CD14-positive monocyte (primary cell): ENCODE data around the gene PCDH1. TPM values are rescaled to one million over a fixed set of nuclear protein-coding genes. Genes with fewer than 3 reads are reported as not detected.
A peak's percentile ranks its signal among the peaks of the same experiment; 100 is the strongest.

ENCODE experiments used
- DNase-seq, 3 donors: peaks; one replicate each; pipeline ENCODE4 v3.0.0-alpha.2; 2011 to 2022
- H2AFZ ChIP-seq: 2 replicates; pipeline ENCODE4 v1.6.0; 2012; ENCODE audit warnings: mild to moderate bottlenecking, low read depth, low read length, inconsistent platforms; ENCODE audit not compliant: insufficient read depth, poor library complexity, severe bottlenecking
- H3K27ac ChIP-seq, 2 donors: 1 replicate in 1 of 2; 2 replicates in 1 of 2; pipeline ENCODE4 v1.5.1; 2012 to 2013; ENCODE audit warnings: low read length in 2 of 2, control low read depth in 1 of 2, inconsistent platforms in 1 of 2, low read depth in 1 of 2, mild to moderate bottlenecking in 1 of 2
- H3K27me3 ChIP-seq, 2 donors: one replicate each; pipeline versions ENCODE4 v1.6.0 to v1.6.1; 2011 to 2013; ENCODE audit warnings: low read length in 2 of 2; ENCODE audit not compliant: control insufficient read depth in 2 of 2, insufficient read depth in 2 of 2
- H3K36me3 ChIP-seq, 2 donors: replicated peaks in 1 of 2; 1 replicate in 1 of 2; 2 replicates in 1 of 2; pipeline versions ENCODE4 v1.5.1 to v1.6.1; 2012 to 2013; ENCODE audit warnings: low read length in 2 of 2, control low read depth in 1 of 2, inconsistent platforms in 1 of 2, mild to moderate bottlenecking in 1 of 2; ENCODE audit not compliant: insufficient read depth in 2 of 2, control insufficient read depth in 1 of 2
- H3K4me1 ChIP-seq, 2 donors: 1 replicate in 1 of 2; 2 replicates in 1 of 2; pipeline versions ENCODE4 v1.5.1 to v1.6.1; 2012 to 2013; ENCODE audit warnings: low read length in 2 of 2, control low read depth in 1 of 2, inconsistent platforms in 1 of 2, mild to moderate bottlenecking in 1 of 2, moderate library complexity in 1 of 2; ENCODE audit not compliant: insufficient read depth in 2 of 2, control insufficient read depth in 1 of 2
- H3K4me2 ChIP-seq: replicated peaks from 2 replicates; pipeline ENCODE3; 2012; ENCODE audit warnings: low read length, moderate library complexity, mild to moderate bottlenecking; ENCODE audit not compliant: poor library complexity, severe bottlenecking; ENCODE audit errors: extremely low read depth
- H3K4me3 ChIP-seq, 3 experiments: fragments of 200-600 bp in 1 of 3; sonication (generic) in 1 of 3; replicated peaks in 1 of 3; 1 replicate in 2 of 3; 2 replicates in 1 of 3; pipeline ENCODE4 v1.5.1; 2011 to 2013; ENCODE audit warnings: low read length in 3 of 3, mild to moderate bottlenecking in 3 of 3, control low read depth in 2 of 3, low read depth in 2 of 3, inconsistent platforms in 1 of 3, moderate library complexity in 1 of 3
- H3K79me2 ChIP-seq: 2 replicates; pipeline ENCODE4 v1.6.0; 2012; ENCODE audit warnings: mild to moderate bottlenecking, control low read depth, inconsistent platforms, low read length, moderate library complexity; ENCODE audit not compliant: insufficient read depth
- H3K9ac ChIP-seq: 2 replicates; pipeline ENCODE4 v1.6.0; 2017; ENCODE audit warnings: low read length, mild to moderate bottlenecking; ENCODE audit not compliant: insufficient read depth, poor library complexity, severe bottlenecking
- H3K9me3 ChIP-seq, 2 donors: replicated peaks in 1 of 2; 1 replicate in 1 of 2; 2 replicates in 1 of 2; pipeline versions ENCODE4 v1.5.1 to v1.6.1; 2012 to 2013; ENCODE audit warnings: low read length in 2 of 2, control low read depth in 1 of 2; ENCODE audit not compliant: control insufficient read depth in 1 of 2, insufficient read depth in 1 of 2
- H4K20me1 ChIP-seq: 2 replicates; pipeline ENCODE4 v1.6.0; 2012; ENCODE audit warnings: mild to moderate bottlenecking, low read length, control low read depth, moderate library complexity; ENCODE audit not compliant: insufficient read depth
- H3K27ac Mint-ChIP-seq, 7 donors: one replicate each; pipeline ENCODE4 v1.8.0; 2020; ENCODE audit warnings: mild to moderate bottlenecking in 7 of 7, mixed read lengths in 7 of 7, moderate library complexity in 6 of 7, inconsistent platforms in 2 of 7
- H3K27me3 Mint-ChIP-seq, 3 donors: one replicate each; pipeline ENCODE4 v1.8.0; 2021 to 2022; ENCODE audit warnings: low read depth in 3 of 3, mild to moderate bottlenecking in 3 of 3, mixed read lengths in 3 of 3, moderate library complexity in 3 of 3, inconsistent platforms in 1 of 3
- H3K36me3 Mint-ChIP-seq, 2 donors: one replicate each; pipeline ENCODE4 v1.8.0; 2020; ENCODE audit warnings: mixed read lengths in 2 of 2, inconsistent platforms in 1 of 2, mild to moderate bottlenecking in 1 of 2
- H3K4me1 Mint-ChIP-seq: one replicate; pipeline ENCODE4 v1.8.0; 2020; ENCODE audit warnings: mild to moderate bottlenecking, mixed read lengths
- H3K4me3 Mint-ChIP-seq, 2 donors: one replicate each; pipeline ENCODE4 v1.8.0; 2020; ENCODE audit warnings: mild to moderate bottlenecking in 2 of 2, mixed read lengths in 2 of 2, moderate library complexity in 1 of 2
- H3K9me3 Mint-ChIP-seq, 7 donors: one replicate each; pipeline ENCODE4 v1.8.0; 2020 to 2022; ENCODE audit warnings: mixed read lengths in 7 of 7, mild to moderate bottlenecking in 6 of 7, moderate library complexity in 6 of 7, inconsistent platforms in 2 of 7
- CTCF ChIP-seq: fragments of 200-600 bp; IDR thresholded peaks from one replicate; pipeline ENCODE4 v1.8.0; 2022; ENCODE audit warnings: antibody characterized with exemption, mild to moderate bottlenecking
- WGBS: methylation state at CpG from one replicate; pipeline ENCODE4 v1.1.5; 2013; ENCODE audit warnings: missing lambda C conversion rate; ENCODE audit not compliant: insufficient coverage; 5-methylcytosine and 5-hydroxymethylcytosine counted together
- intact Hi-C, 2 donors: fragments of 100-400 bp; cut with micrococcal nuclease; formaldehyde crosslinking; loops; one replicate each; pipeline versions ENCODE4 v1.15.0 to v1.15.1; 2023
- polyA plus RNA-seq, 3 donors: library from polyadenylated mRNA; depleted of rRNA in 1 of 3; unstranded in 2 of 3; stranded (reverse) in 1 of 3; fragments of 300-500 nt in 2 of 3; fragments of >200 nt in 1 of 3; fragmentation: Illumina TruSeq in 2 of 3; gene quantifications; 1 replicate in 2 of 3; 2 replicates in 1 of 3; pipeline ENCODE4 v1.2.3, GENCODE V29; 2012 to 2021

PCDH1 gene
- polyA plus RNA-seq, 3 donors, result not detected

DNA sequence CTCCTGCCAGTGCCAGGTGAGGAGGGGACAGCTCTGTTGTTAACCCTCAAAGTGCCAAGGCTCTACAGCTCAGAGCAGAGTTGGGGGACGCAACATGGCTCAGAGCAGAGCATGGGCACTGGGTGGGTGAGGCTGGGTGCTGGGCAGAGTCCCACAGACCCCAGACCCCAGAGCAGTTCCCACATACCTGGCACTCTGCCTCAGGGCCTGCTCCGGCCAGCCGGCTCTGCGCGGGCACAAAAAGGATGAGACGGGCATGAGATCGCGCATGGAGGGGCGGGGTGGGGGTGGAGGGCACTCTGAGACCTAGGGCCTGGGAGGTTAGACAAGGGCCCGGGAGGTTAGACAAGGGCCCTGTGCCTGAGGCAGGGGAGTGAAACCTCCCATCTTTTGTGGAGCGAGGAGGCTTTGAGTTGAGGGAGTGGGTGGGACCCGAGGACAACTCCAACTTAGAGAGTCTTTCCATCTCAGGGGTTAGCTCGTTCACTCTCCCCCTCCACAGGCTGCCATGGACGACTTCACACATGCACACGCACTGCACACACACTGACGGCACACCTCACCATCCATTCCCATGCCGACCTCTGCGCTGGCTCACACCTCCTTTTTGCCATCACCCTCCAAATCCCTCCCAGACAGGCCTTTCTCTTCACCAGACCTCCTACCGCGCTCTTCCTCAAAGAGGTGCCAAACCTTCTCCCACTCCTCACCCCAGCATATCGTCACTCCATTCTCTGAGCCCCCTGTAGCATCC, 22.0 kb downstream of the PCDH1 start:
- H3K27me3 ChIP-seq, result peaks cover 0 to 14% of the 10 kb centered on the region in 2 donors
- no peak for TF ChIP-seq CTCF
- no peak overlapping the region for H3K4me3 Mint-ChIP-seq
- H3K9me3 Mint-ChIP-seq, result peaks cover 0 to 1% (median 0%) of the 10 kb centered on the region in 7 donors
- no peaks in the 10 kb centered on the region for H3K9me3 ChIP-seq
- no peaks in the 10 kb centered on the region for H3K79me2 ChIP-seq
- H4K20me1 ChIP-seq, result no peaks in the 10 kb centered on the region
- no peak overlapping the region for H3K9ac ChIP-seq
- H3K27me3 Mint-ChIP-seq, result peaks cover 11 to 31% (median 15%) of the 10 kb centered on the region in 3 donors
- H3K36me3 ChIP-seq, result no peaks in the 10 kb centered on the region
- intact Hi-C loops, result no loop called here
- no peak overlapping the region for H3K27ac ChIP-seq
- DNase-seq, result no peak
- H3K36me3 Mint-ChIP-seq, result no peaks in the 10 kb centered on the region
- H3K27ac Mint-ChIP-seq, result peak overlapping the region in 1 of 7 donors; percentile 27
- WGBS, result 94% methylated on average over 9 of the region's 21 CpGs
- no peaks in the 10 kb centered on the region for H3K4me1 Mint-ChIP-seq
- no peaks in the 10 kb centered on the region for H3K4me1 ChIP-seq
- H3K4me3 ChIP-seq, result no peak overlapping the region
- no peak overlapping the region for H2AFZ ChIP-seq
- no peak overlapping the region for H3K4me2 ChIP-seq

DNA sequence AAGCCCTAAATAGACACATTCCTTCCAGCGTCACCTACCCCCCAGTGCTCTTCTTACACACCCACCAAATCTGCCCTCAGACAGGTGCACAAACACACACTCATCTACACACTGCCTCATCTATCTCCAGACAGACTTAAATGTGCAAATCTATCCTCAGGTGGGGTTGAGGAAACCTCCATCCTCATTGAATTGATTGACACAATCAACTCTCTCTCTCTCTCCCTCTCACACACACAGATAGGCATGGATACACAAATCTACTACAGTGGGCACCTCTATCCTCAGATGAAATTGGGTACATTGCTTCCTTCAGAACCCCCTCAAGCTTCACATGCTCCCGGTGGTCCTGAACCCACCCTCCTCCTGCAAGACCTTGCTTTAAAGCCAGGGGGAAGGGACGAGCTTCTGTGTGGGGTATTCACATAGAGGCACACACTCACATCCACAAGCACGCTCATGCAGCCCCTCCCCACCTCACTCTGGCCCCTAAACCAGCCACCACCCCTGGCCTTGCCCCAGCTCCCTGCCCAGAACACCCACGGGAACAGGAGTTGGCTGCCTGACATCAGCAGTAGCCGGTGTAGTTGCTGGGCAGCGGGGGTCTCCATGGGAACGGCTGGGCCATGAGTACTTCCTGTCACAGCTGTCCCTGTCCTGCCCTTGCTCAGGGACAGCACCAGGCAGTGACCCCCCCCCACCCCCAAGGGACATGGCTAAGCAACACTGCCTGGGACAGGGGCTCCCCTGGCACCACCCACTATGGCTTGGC, 22.8 kb downstream of the PCDH1 start:
- H3K79me2 ChIP-seq, result no peaks in the 10 kb centered on the region
- no peak overlapping the region for H3K9ac ChIP-seq
- H3K27me3 ChIP-seq, result peaks cover 0 to 17% of the 10 kb centered on the region in 2 donors
- H3K36me3 ChIP-seq, result no peaks in the 10 kb centered on the region
- Mint-ChIP-seq H3K4me1 (peaks cover 2% of the 10 kb centered on the region), H3K27me3 (peaks cover 15 to 36% (median 17%) of the 10 kb centered on the region in 3 donors), H3K9me3 (peaks cover 0 to 1% (median 0%) of the 10 kb centered on the region in 7 donors), H3K36me3 (no peaks in the 10 kb centered on the region), H3K4me3 (no peak overlapping the region), H3K27ac (no peak overlapping the region)
- H3K4me2 ChIP-seq, result no peak overlapping the region
- no peak overlapping the region for H3K27ac ChIP-seq
- intact Hi-C loops, result no loop called here
- DNase-seq, result no peak
- no peaks in the 10 kb centered on the region for H3K9me3 ChIP-seq
- no peak overlapping the region for H3K4me3 ChIP-seq
- WGBS, result 60% methylated on average over 2 of the region's 8 CpGs
- no peaks in the 10 kb centered on the region for H3K4me1 ChIP-seq
- no peaks in the 10 kb centered on the region for H4K20me1 ChIP-seq
- no peak for TF ChIP-seq CTCF
- no peak overlapping the region for H2AFZ ChIP-seq
